ENCODE data around the gene GFER. TPM values are rescaled to one million over a fixed set of nuclear protein-coding genes. Genes with fewer than 3 reads are reported as not detected.

Gene GFER
- total RNA-seq, 2 experiments from 2014 or later, result 25.0 to 25.8 TPM

GRCh38 chr16:2001456-2002355 lies 17.7 kb downstream of the GFER start:
- ATAC-seq, result no peak

GRCh38 chr16:2002406-2003230 lies 18.6 kb downstream of the GFER start:
- ChIA-PET CTCF (interaction anchor here (0.6 to 4.1 kb wide), 5 partner anchors 9 to 153 kb away, joined by 3 to 30 read pairs (median 3); partner anchors contain the start of gene TRAF7), POLR2A (interaction anchor here (0.6 to 1.1 kb wide), 2 partner anchors 15 to 255 kb away, joined by 3 to 4 read pairs; no protein-coding TSS in a partner anchor)

More at GRCh38 chr16:2001456-2002355, 17.7 kb downstream of the GFER start:
- Mint-ChIP-seq H3K27me3 (no peaks in the 10 kb centered on the region), H3K4me3 (no peak overlapping the region), H3K9me3 (ENCODE audit: low read depth) (no peaks in the 10 kb centered on the region), H3K27ac (no peak overlapping the region), H3K4me1 (peaks cover 19% of the 10 kb centered on the region), H3K36me3 (ENCODE audit: low read depth) (peaks cover 29% of the 10 kb centered on the region)
- intact Hi-C loops (cut with DNase I, micrococcal nuclease), result loop anchor here in 1 of 2 experiments (10.0 kb wide), 1 partner anchor 333 kb away; no protein-coding TSS in a partner anchor
- DNase-seq, result no peak
- ChIA-PET POLR2A (interaction anchor here (0.6 kb wide), 1 partner anchor 256 kb away, joined by 3 read pairs; no protein-coding TSS in a partner anchor), CTCF (interaction anchor here (0.6 kb wide), 1 partner anchor 73 kb away, joined by 3 read pairs; no protein-coding TSS in a partner anchor)

GRCh38 chr16:2003231-2003826 lies 19.3 kb downstream of the GFER start:
- H3K27ac Mint-ChIP-seq, result no peak overlapping the region
- ChIA-PET CTCF (interaction anchor here (0.6 to 4.1 kb wide), 9 partner anchors 8 to 474 kb away, joined by 3 to 30 read pairs (median 3); partner anchors contain the start of gene TRAF7), POLR2A (interaction anchor here (0.9 to 1.1 kb wide), 4 partner anchors 9 to 152 kb away, joined by 3 to 4 read pairs (median 3); partner anchors contain the start of gene TRAF7)
- no peak for DNase-seq
- no peaks in the 10 kb centered on the region for H3K27me3 Mint-ChIP-seq
- peaks cover 33% of the 10 kb centered on the region for H3K4me1 Mint-ChIP-seq
- ATAC-seq, result no peak
- no peaks in the 10 kb centered on the region for H3K9me3 Mint-ChIP-seq (ENCODE audit: low read depth)
- H3K4me3 Mint-ChIP-seq, result no peak overlapping the region
- intact Hi-C loops (cut with DNase I, micrococcal nuclease), result loop anchor here in 1 of 2 experiments (10.0 kb wide), 1 partner anchor 331 kb away; no protein-coding TSS in a partner anchor
- H3K36me3 Mint-ChIP-seq (ENCODE audit: low read depth), result peaks cover 29% of the 10 kb centered on the region

More at GRCh38 chr16:2002406-2003230, 18.6 kb downstream of the GFER start:
- Mint-ChIP-seq H3K4me3 (no peak overlapping the region), H3K9me3 (ENCODE audit: low read depth) (no peaks in the 10 kb centered on the region), H3K27ac (no peak overlapping the region), H3K36me3 (ENCODE audit: low read depth) (peaks cover 28% of the 10 kb centered on the region), H3K27me3 (no peaks in the 10 kb centered on the region), H3K4me1 (peaks cover 26% of the 10 kb centered on the region)
- ATAC-seq (no peak), DNase-seq (no peak)
- intact Hi-C loops (cut with DNase I, micrococcal nuclease), result loop anchor here in 1 of 2 experiments (10.0 kb wide), 1 partner anchor 332 kb away; no protein-coding TSS in a partner anchor

- ATAC-seq (peak; percentile 93), DNase-seq (peak; percentile 95)
- ChIA-PET POLR2A (interaction anchor here (0.9 to 1.1 kb wide), 4 partner anchors 10 to 151 kb away, joined by 3 to 4 read pairs (median 3); partner anchors contain the start of gene TRAF7), CTCF (interaction anchor here (0.6 to 4.1 kb wide), 23 partner anchors 8 to 475 kb away, joined by 3 to 30 read pairs (median 3); partner anchors contain the start of genes GFER, RNF151, RPS2 and TRAF7)
- H3K27ac Mint-ChIP-seq, result no peak overlapping the region
- H3K4me3 Mint-ChIP-seq, result no peak overlapping the region
- intact Hi-C loops (cut with DNase I, micrococcal nuclease), result loop anchor here in 1 of 2 experiments (1.0 to 10.0 kb wide), 2 partner anchors 136 to 331 kb away; no protein-coding TSS in a partner anchor
- H3K36me3 Mint-ChIP-seq (ENCODE audit: low read depth), result peaks cover 35% of the 10 kb centered on the region
- H3K9me3 Mint-ChIP-seq (ENCODE audit: low read depth), result no peaks in the 10 kb centered on the region
- H3K4me1 Mint-ChIP-seq, result peaks cover 38% of the 10 kb centered on the region
- H3K27me3 Mint-ChIP-seq, result no peaks in the 10 kb centered on the region
These were observed 20.0 kb downstream of the GFER start for GRCh38 chr16:2003827-2004641.

- peaks cover 38% of the 10 kb centered on the region for H3K4me1 Mint-ChIP-seq
- H3K4me3 Mint-ChIP-seq, result no peak overlapping the region
- H3K27me3 Mint-ChIP-seq, result no peaks in the 10 kb centered on the region
- peaks cover 35% of the 10 kb centered on the region for H3K36me3 Mint-ChIP-seq (ENCODE audit: low read depth)
- CTCF ChIA-PET, result interaction anchor here (0.8 to 4.1 kb wide), 10 partner anchors 9 to 143 kb away, joined by 3 to 30 read pairs (median 4); partner anchors contain the start of genes GFER and RPS2
- DNase-seq, result no peak
- intact Hi-C loops (cut with DNase I, micrococcal nuclease), result loop anchor here (1.0 to 10.0 kb wide), 5 partner anchors 43 to 330 kb away; partner anchors contain the start of genes MLST8 (in 1 of the 2) and RPS2 (in 1 of the 2)
- ATAC-seq, result no peak
- H3K9me3 Mint-ChIP-seq (ENCODE audit: low read depth), result no peaks in the 10 kb centered on the region
- no peak overlapping the region for H3K27ac Mint-ChIP-seq
- POLR2A ChIA-PET, result no interaction called here
These were observed 21.0 kb downstream of the GFER start for GRCh38 chr16:2004795-2005517.

- H3K27me3 Mint-ChIP-seq, result no peaks in the 10 kb centered on the region
- no peaks in the 10 kb centered on the region for H3K9me3 Mint-ChIP-seq (ENCODE audit: low read depth)
- POLR2A ChIA-PET, result no interaction called here
- no peak overlapping the region for H3K27ac Mint-ChIP-seq
- peaks cover 39% of the 10 kb centered on the region for H3K36me3 Mint-ChIP-seq (ENCODE audit: low read depth)
- no peak for ATAC-seq
- DNase-seq, result no peak
- H3K4me3 Mint-ChIP-seq, result no peak overlapping the region
- CTCF ChIA-PET, result interaction anchor here (4.1 kb wide), 1 partner anchor 135 kb away, joined by 30 read pairs; no protein-coding TSS in a partner anchor
- intact Hi-C loops (cut with DNase I, micrococcal nuclease), result loop anchor here (5.0 to 10.0 kb wide), 4 partner anchors 43 to 329 kb away; partner anchors contain the start of genes MLST8 (in 1 of the 2) and RPS2 (in 1 of the 2)
- H3K4me1 Mint-ChIP-seq, result peaks cover 41% of the 10 kb centered on the region
These were observed 21.7 kb downstream of the GFER start for GRCh38 chr16:2005646-2006045.

- POLR2A ChIA-PET, result no interaction called here
- CTCF ChIA-PET, result interaction anchor here (4.1 kb wide), 1 partner anchor 134 kb away, joined by 30 read pairs; no protein-coding TSS in a partner anchor
- peak overlapping the region; percentile 82 for H3K4me3 Mint-ChIP-seq
These were observed 22.3 kb downstream of the GFER start for GRCh38 chr16:2006317-2006716.

GRCh38 chr16:2007081-2007836 lies 23.3 kb downstream of the GFER start:
- H3K4me1 Mint-ChIP-seq, result peaks cover 41% of the 10 kb centered on the region
- no peaks in the 10 kb centered on the region for H3K9me3 Mint-ChIP-seq (ENCODE audit: low read depth)
- H3K27ac Mint-ChIP-seq, result peak overlapping the region; percentile 89
- intact Hi-C loops (cut with DNase I, micrococcal nuclease), result loop anchor here (5.0 to 10.0 kb wide), 4 partner anchors 45 to 328 kb away; partner anchors contain the start of genes MLST8 (in 1 of the 2) and RPS2 (in 1 of the 2)
- ATAC-seq (no peak), DNase-seq (no peak)
- H3K4me3 Mint-ChIP-seq, result peak overlapping the region; percentile 82
- H3K27me3 Mint-ChIP-seq, result no peaks in the 10 kb centered on the region
- CTCF ChIA-PET, result interaction anchor here (1.4 kb wide), 1 partner anchor 133 kb away, joined by 6 read pairs; no protein-coding TSS in a partner anchor
- peaks cover 31% of the 10 kb centered on the region for H3K36me3 Mint-ChIP-seq (ENCODE audit: low read depth)
- POLR2A ChIA-PET, result interaction anchor here (1.4 kb wide), 1 partner anchor 148 kb away, joined by 4 read pairs; the partner anchor contains the start of gene TRAF7

More at GRCh38 chr16:2006317-2006716, 22.3 kb downstream of the GFER start:
- Mint-ChIP-seq H3K27ac (no peak overlapping the region), H3K9me3 (ENCODE audit: low read depth) (no peaks in the 10 kb centered on the region), H3K27me3 (no peaks in the 10 kb centered on the region), H3K4me1 (peaks cover 41% of the 10 kb centered on the region), H3K36me3 (ENCODE audit: low read depth) (peaks cover 35% of the 10 kb centered on the region)
- intact Hi-C loops (cut with DNase I, micrococcal nuclease), result loop anchor here (5.0 to 10.0 kb wide), 4 partner anchors 44 to 328 kb away; partner anchors contain the start of genes MLST8 (in 1 of the 2) and RPS2 (in 1 of the 2)
- no peak for DNase-seq
- ATAC-seq, result no peak

All from activated CD4-positive, alpha-beta T cell treated with anti-CD3 and anti-CD28 coated beads for 36 hours (primary cell).